Subcutaneous adipose tissue (tissue), 4 donors: ENCODE data around the gene SNCA. TPM values are rescaled to one million over a fixed set of nuclear protein-coding genes. Genes with fewer than 3 reads are reported as not detected.

ENCODE experiments used
- CTCF ChIP-seq: fragments of 450-650 bp; IDR thresholded peaks from one replicate; pipeline ENCODE4 v1.5.1; 2016; ENCODE audit warnings: low read depth, mild to moderate bottlenecking, control low read depth, antibody characterized with exemption, moderate library complexity
- total RNA-seq, 4 donors: library from RNA; depleted of rRNA; stranded (reverse); fragments of >200 nt; gene quantifications; one replicate each; pipeline ENCODE4 v1.1.0, GENCODE V29; 2016

The SNCA gene
- total RNA-seq, 4 donors from 2014 or later = 4.7 to 26.2 (median 11.0) TPM

GRCh38 chr4:89836031-89836745, 773 bp downstream of the SNCA start:
- TF ChIP-seq CTCF = no peak

GRCh38 chr4:89835413-89835812, 1.5 kb downstream of the SNCA start:
- TF ChIP-seq CTCF = no peak

DNA sequence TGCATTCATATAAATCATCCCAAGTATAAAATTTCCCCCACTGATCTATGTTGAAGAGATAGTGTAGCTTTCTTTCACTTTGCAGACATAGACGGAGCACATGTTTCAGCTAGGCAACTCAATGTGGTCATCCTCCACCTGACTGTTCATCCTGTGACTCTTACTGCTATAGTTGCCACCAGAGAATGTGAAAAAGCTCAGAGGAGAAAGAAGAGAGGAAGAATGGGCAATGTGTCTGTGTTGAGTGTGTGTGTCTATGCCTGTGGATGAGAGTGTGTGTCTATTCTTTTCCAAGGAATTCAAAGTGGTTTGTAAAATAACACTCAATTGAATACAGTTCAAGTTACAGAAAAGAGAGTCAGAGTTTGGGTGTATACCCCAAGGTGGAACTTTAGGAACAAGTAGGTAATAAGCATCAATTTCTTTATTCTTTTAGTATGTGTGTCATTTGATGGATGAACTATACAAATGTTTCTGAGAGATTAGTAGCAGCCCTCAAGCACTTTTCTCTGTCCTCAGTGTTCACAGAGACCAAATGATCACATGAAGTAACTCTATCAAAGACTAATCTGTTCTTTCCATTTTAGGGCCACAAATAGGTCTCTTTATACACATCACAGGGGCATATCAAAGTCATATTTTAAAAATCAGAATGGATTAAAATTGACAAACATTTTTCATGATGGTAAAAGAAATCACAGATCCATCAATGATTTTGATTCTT, 2.3 kb downstream of the SNCA start:
- no peak for TF ChIP-seq CTCF

- TF ChIP-seq CTCF = no peak
These were observed 7.4 kb downstream of the SNCA start for GRCh38 chr4:89829470-89830138.

DNA sequence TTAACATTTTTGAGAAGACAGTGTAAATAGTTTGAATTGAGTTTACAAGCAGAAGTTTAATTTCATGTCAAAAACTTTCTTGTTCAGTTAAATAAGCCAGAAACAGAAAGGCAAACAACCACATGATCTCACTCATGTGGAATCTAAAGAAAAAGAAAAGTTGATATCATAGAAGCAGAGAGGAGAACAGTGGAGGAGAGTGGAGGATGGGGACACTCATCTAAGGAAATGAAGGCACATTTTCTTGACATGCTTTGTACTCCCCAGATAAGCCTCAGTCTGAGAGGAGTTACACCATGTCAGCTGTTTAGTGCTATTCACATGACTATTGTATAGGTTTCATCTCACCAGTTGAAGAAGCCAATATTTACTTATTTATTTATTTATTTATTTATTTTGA, 13.5 kb downstream of the SNCA start:
- no peak for TF ChIP-seq CTCF

GRCh38 chr4:89821612-89822011, 15.3 kb downstream of the SNCA start:
- TF ChIP-seq CTCF = no peak

GRCh38 chr4:89820010-89820409, 17.0 kb downstream of the SNCA start:
- TF ChIP-seq CTCF = no peak
